Astrocyte (in vitro differentiated cells and primary cell): ENCODE data around the gene LARP6.

Source experiments
- EZH2 ChIP-seq: IDR thresholded peaks from 2 replicates; pipeline ENCODE4 v1.6.1; 2012; ENCODE audit warnings: mild to moderate bottlenecking, low read length, inconsistent platforms; ENCODE audit not compliant: insufficient read depth
- TF ChIP-seq, protein P1 (sequence below): IDR thresholded peaks from 2 replicates; pipeline ENCODE4 v1.5.1; 2011; ENCODE audit warnings: low read depth, mild to moderate bottlenecking, inconsistent platforms, low read length, moderate library complexity; ENCODE audit not compliant: insufficient read depth

DNA sequence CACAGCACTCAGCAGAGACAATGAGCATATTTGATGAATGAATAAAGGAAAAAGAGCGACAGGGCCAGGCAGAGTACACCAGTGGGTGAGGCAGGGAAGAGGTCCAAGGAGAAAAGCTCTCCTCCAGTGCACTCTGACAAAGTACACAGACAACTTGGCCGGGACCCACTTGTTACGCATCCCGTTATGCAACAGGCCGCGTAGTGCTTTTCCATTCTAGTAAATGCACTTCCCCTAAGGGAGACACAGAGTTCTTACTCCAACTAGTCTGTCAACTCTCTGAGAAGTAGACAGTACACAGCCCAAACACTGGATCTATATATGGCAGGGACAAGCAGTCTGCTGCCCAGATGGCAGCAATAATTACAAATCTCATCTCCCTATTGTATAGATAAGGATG is 18.5 kb downstream of the LARP6 start:
- TF ChIP-seq, protein P1, sequence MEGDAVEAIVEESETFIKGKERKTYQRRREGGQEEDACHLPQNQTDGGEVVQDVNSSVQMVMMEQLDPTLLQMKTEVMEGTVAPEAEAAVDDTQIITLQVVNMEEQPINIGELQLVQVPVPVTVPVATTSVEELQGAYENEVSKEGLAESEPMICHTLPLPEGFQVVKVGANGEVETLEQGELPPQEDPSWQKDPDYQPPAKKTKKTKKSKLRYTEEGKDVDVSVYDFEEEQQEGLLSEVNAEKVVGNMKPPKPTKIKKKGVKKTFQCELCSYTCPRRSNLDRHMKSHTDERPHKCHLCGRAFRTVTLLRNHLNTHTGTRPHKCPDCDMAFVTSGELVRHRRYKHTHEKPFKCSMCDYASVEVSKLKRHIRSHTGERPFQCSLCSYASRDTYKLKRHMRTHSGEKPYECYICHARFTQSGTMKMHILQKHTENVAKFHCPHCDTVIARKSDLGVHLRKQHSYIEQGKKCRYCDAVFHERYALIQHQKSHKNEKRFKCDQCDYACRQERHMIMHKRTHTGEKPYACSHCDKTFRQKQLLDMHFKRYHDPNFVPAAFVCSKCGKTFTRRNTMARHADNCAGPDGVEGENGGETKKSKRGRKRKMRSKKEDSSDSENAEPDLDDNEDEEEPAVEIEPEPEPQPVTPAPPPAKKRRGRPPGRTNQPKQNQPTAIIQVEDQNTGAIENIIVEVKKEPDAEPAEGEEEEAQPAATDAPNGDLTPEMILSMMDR: no peak
- no peak for TF ChIP-seq EZH2
